Hypothalamus (tissue), 51 donors: ENCODE results near the gene MAP3K14.

Source experiments
- DNase-seq, 51 donors: peaks; one replicate each; lab custom pipeline; 2025; lab: John Stamatoyannopoulos, UW

MAP3K14 gene

GRCh38 chr17:45317111-45317928 is 500 bp upstream of the MAP3K14 start:
- peak; percentile 94 to 100 (median 99) for DNase-seq

DNA sequence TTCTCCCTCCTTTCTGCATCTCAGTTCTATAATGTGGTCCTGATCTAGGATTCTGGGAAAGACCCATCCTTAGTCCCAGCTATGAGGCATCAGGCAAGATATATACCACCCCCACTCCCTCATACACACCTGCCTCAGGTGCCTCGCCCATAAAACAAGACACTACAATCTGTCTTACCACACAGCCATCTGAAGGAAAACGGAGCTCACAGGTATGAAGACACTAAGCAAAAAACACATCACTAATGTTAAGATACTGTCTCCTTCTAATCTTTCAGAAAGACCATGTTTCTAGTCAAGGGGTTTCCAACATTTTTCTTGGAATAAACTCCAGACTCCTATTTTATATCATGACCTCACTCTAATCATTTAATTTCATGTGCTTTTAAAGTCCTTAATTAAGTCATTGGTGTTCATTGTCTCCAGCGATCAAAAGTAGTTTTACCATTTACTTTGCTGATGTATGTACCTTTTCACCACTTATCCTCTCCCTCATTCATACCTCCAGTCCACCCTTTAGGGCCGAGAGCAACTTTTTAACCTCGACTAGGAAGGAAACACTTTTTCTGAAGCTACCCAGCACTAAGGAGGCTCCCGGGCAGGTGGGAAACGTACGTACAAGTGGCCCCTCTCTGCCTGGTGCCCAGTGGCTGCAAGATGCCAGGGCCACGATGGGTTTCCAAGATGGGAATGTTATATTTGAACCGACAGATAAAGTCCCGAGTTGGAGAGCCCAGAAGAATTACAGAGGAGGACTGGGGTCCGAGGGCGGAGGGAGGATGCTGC is 979 bp downstream of the MAP3K14 start:
- DNase-seq = no peak

GRCh38 chr17:45314741-45315647 is 1.8 kb downstream of the MAP3K14 start:
- no peak for DNase-seq

GRCh38 chr17:45313996-45314740 is 2.7 kb downstream of the MAP3K14 start:
- DNase-seq = no peak

DNA sequence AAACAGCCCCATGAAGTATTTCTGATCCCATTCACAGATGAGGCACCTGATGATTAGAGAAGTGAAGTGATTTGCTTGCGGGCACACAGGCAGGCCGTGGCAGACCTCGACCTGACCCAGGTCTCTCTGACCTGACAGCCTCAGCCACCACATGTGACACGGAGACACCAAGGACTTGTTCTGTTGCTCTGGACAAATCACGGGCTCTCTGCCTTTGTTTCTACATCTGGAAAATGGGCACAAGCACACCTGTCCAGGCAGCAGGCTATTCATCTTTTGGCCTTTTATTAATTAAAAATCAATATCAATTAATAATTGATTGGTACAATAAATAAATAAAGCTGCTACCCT is 3.4 kb downstream of the MAP3K14 start:
- DNase-seq = no peak

DNA sequence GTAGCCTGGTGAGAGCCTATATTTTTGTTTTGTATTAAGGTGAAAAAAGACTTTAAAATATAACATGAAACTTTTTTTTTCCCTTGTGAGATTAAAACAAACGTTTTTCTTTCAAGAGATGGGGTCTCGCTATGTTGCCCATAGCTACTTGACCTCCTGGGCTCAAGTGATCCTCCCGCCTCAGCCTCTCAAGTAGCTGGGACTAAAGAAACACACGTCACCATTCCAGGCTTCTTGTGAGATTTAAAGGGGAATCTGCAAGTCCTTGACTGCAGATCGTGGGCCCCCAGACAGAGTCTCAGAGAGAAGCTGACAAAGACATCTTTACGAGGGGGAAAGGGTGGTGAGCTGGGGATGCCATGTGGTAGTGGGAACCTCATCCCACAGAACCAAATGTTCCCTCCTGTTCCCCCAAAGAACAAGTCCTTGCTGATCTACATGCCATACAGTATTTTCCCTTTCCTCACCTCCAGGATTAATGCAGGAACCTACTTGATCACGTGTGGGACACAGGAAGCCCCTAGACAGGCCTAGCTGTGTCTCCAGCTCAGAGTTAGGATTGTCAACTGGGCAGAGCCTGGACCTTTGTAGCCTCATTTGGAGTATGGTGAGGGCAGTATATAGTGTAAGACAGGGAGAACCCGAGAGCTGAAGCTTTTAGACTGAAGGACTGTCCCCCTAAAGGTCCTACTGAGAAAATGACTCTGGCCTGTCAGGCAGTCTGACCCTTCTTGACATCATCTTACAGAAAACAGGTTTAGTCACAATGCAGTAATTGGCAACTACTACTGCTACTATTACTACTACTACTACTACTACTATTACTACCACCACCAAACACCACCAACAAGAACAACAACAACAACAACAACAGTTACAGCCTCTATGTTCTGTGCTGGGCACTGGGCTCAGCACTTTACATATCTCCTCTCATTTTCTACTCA is 4.1 kb downstream of the MAP3K14 start:
- no peak for DNase-seq

DNA sequence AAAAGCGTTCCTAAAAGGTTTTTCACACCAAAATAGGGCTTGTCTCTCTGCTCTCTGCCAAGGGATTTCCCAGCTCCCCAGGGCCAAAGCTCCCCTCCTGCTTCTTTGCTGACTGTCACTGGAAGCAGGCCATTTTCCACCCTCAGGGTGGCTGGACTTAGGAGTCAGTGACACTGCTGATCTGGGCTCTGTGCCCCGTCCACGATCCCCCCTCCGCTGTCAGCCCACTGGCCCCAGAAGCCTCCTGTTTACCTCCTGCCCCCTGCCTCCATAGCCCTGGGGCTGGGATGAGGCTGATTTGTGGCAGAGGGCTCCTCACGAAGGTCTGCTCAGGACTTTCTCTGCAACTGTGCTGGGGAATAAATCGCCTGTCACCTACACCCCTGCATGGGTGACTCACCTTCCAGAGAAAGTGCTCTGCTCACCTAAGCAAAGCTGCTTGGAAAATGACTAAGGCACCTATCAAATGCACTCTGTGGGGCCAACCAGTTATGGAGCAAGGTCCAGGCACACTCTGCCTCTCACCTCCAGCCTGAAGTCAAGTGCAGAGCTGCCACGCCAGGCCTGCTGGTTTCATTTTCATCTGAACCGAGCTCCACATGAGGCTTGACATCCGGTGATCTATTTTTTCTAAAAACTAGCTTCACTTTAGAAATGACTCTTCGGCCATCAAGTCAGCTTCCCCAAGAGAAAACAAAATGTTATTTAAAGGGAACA is 4.9 kb downstream of the MAP3K14 start:
- DNase-seq = peak in 5 of 51 donors; percentile 19 to 39 (median 32)

DNA sequence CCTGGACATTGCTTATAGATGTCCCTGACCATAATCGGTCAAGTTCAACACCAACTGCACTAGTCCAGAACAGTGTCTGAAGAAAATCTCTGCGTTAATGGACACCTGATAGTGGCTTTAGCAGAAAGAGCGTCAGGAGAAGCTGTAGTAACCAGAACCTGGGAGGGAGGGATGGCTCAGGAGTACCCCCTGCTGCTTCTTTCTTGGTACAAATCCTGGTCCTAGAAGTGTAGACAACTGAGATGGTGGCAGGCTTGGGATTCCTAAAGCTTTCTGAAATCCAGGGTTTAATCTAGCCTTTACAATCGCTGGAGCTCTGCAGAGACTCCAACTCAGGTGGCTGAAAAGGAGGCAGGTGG is 5.4 kb downstream of the MAP3K14 start:
- no peak for DNase-seq

DNA sequence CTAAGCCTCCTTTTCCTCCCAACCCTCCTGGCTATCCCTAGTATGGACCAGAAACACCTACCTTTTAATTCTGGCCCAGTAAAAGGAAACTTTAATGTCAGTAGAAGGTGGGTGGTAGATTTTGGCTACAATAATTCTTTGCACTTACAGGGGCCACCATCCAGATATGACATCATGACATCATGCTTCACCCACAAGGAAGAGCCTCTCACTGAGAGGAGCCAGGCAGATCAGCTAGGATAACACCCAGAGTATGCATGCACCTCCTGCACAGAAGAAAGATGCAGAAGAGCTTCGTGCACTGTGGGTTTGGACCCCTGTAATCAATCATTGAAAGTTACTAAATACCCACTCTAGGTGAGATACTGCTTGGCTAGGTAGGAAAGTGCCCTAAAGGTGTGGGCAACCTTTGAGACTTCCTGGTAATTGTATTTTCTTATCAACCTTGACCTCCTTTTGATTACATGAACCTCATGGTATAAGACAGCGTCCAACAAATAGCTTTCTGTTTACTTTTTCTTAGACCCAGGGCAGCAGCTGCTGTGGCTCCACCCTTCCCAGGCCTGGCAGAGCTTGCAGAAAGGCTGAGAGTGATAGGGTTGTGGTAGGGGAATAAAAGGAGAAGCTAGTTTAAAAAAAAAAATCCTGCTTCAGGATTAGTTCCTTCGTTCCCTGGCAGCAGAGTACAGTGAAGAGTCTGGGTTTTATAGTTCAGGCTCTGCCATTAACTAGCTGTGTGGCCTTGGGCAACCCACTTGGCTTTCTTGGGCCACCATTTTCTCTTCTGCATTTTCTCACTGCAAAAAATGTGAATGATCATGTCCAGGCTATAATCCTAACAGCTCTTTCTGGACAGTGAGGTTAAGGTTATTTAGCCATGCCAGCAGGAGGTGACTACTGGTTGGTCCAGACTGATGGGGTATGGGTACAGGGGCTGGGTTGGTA is 6.2 kb downstream of the MAP3K14 start:
- DNase-seq = no peak

DNA sequence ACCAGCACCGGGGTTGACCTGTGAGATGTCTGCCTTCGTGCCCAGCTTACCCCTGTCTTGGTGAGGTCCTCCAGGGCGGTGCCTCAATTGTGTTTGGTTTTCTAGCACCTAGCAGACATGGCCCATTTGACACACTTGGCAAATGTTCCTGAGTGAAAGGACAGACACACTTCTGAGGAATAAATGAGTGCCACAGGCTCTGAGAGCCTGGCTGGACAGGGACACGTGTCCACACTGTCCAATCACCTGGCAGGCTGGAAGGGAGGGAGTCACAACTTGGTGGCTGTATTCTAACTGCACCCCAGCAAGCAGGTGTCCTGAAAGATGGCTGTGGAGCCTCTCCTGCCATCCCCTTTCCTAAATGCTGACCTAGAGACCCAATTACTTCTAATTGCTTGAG is 7.4 kb downstream of the MAP3K14 start:
- no peak for DNase-seq

GRCh38 chr17:45308840-45309239 is 8.0 kb downstream of the MAP3K14 start:
- no peak for DNase-seq

DNA sequence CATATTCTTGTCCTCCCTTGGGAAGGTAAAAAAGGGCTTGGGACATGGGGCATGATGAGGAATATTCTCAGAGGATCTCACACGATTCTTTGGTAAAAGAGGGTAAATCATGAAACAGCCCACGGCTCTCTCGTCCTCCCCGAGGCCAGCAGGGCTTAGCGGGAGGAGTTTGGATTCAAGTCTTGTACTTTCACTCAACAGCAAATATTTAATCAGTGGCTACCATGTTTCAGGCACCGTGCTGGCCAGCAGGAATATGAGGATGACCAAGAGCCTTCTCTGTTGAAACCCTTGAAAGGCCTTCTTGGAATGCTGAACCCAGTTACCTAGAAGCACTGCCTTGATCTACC is 8.8 kb downstream of the MAP3K14 start:
- no peak for DNase-seq

GRCh38 chr17:45307290-45308015 is 9.4 kb downstream of the MAP3K14 start:
- peak in 1 of 51 donors; percentile 56 for DNase-seq

DNA sequence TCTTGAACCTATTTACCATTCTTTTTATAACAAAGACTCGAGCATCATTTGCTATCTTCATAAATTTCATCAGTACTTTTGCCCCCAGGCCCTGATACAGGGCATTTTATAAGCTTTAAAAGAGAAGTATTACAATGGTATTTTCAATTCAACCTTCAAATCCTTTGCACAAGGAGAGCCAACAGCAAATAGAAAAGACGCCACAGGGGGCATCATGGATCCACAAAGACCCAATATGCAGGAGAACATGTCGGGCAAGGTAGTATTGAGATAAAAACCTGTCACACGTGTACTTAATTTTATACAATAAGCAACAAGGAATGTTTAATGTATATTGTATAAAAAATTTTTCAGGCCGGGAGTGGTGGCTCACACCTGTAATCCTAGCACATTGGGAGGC is 10.2 kb downstream of the MAP3K14 start:
- DNase-seq = no peak

- no peak for DNase-seq
Observed at GRCh38 chr17:45306094-45306493, 10.7 kb downstream of the MAP3K14 start.

GRCh38 chr17:45305530-45306087 is 11.2 kb downstream of the MAP3K14 start:
- no peak for DNase-seq
